HEK293 (cell line): ENCODE measurements around the gene RANBP1.

Experiments used
- EGR2 ChIP-seq: fragments of 450-650 bp; formaldehyde crosslinking; IDR thresholded peaks from 2 replicates; pipeline ENCODE4 v1.5.1; 2016; ENCODE audit warnings: low read depth, missing biosample characterization, missing genetic modification characterization
- GLIS2 ChIP-seq: fragments of 450-650 bp; formaldehyde crosslinking; IDR thresholded peaks from 2 replicates; pipeline ENCODE4 v1.5.1; 2016; ENCODE audit warnings: missing biosample characterization, missing genetic modification characterization
- HIC1 ChIP-seq: fragments of 450-650 bp; formaldehyde crosslinking; IDR thresholded peaks from 2 replicates; pipeline ENCODE4 v1.5.1; 2016; ENCODE audit warnings: missing biosample characterization, missing genetic modification characterization
- IKZF3 ChIP-seq: fragments of 450-650 bp; IDR thresholded peaks from 2 replicates; pipeline ENCODE4 v1.5.0; 2018; ENCODE audit warnings: missing biosample characterization, mild to moderate bottlenecking, missing genetic modification characterization, moderate library complexity
- KLF1 ChIP-seq: fragments of 450-650 bp; formaldehyde crosslinking; IDR thresholded peaks from 2 replicates; pipeline ENCODE4 v1.5.1; 2016; ENCODE audit warnings: missing biosample characterization, missing genetic modification characterization
- PRDM10 ChIP-seq: fragments of 450-650 bp; formaldehyde crosslinking; IDR thresholded peaks from 2 replicates; pipeline ENCODE4 v1.5.1; 2016; ENCODE audit warnings: missing biosample characterization, missing genetic modification characterization
- ZBTB17 ChIP-seq: fragments of 450-650 bp; formaldehyde crosslinking; IDR thresholded peaks from 2 replicates; pipeline ENCODE4 v1.5.1; 2016; ENCODE audit warnings: missing biosample characterization, missing genetic modification characterization
- ZBTB26 ChIP-seq: fragments of 450-650 bp; formaldehyde crosslinking; optimal IDR thresholded peaks from 2 replicates; pipeline ENCODE3; 2016; ENCODE audit warnings: missing biosample characterization, mild to moderate bottlenecking, missing genetic modification characterization
- ZFP3 ChIP-seq: fragments of 450-650 bp; formaldehyde crosslinking; IDR thresholded peaks from 2 replicates; pipeline ENCODE4 v1.5.1; 2016; ENCODE audit warnings: low read depth, missing biosample characterization, missing genetic modification characterization
- ZNF18 ChIP-seq: fragments of 450-650 bp; formaldehyde crosslinking; IDR thresholded peaks from 2 replicates; pipeline ENCODE4 v1.5.1; 2016; ENCODE audit warnings: missing biosample characterization, missing genetic modification characterization
- ZNF248 ChIP-seq: fragments of 450-650 bp; formaldehyde crosslinking; IDR thresholded peaks from 2 replicates; pipeline ENCODE4 v1.5.1; 2017; ENCODE audit warnings: missing biosample characterization, missing genetic modification characterization
- ZNF324 ChIP-seq: fragments of 450-650 bp; formaldehyde crosslinking; IDR thresholded peaks from 2 replicates; pipeline ENCODE4 v1.5.1; 2016; ENCODE audit warnings: missing biosample characterization, missing genetic modification characterization
- ZNF654 ChIP-seq: fragments of 450-650 bp; formaldehyde crosslinking; IDR thresholded peaks from 2 replicates; pipeline ENCODE4 v1.5.1; 2016; ENCODE audit warnings: low read depth, missing biosample characterization, missing genetic modification characterization
- ZNF707 ChIP-seq: fragments of 450-650 bp; formaldehyde crosslinking; IDR thresholded peaks from 2 replicates; pipeline ENCODE4 v1.5.1; 2016; ENCODE audit warnings: missing biosample characterization, missing genetic modification characterization
- ZNF76 ChIP-seq: fragments of 450-650 bp; formaldehyde crosslinking; IDR thresholded peaks from 2 replicates; pipeline ENCODE4; 2016; ENCODE audit warnings: low read depth, missing biosample characterization, missing genetic modification characterization, borderline replicate concordance
- ZNF776 ChIP-seq: fragments of 450-650 bp; formaldehyde crosslinking; IDR thresholded peaks from 2 replicates; pipeline ENCODE4 v1.5.0; 2017; ENCODE audit warnings: missing biosample characterization, missing genetic modification characterization, borderline replicate concordance
- ZNF837 ChIP-seq: fragments of 450-650 bp; formaldehyde crosslinking; IDR thresholded peaks from 2 replicates; pipeline ENCODE4 v1.5.1; 2016; ENCODE audit warnings: missing biosample characterization, missing genetic modification characterization

Gene RANBP1

GRCh38 chr22:20141186-20142077, 25.5 kb downstream of the RANBP1 start (continued):
- TF ChIP-seq PRDM10 (tag by site-specific recombination) (no peak), ZNF76 (tag by site-specific recombination) (no peak), ZBTB26 (tag by site-specific recombination) (no peak), HIC1 (tag by site-specific recombination) (peak; percentile 28; the same call in 1 of the 2 replicates), ZNF324 (no peak), ZNF776 (no peak), ZNF707 (tag by site-specific recombination) (no peak), ZNF654 (no peak), GLIS2 (tag by site-specific recombination) (0 out of 2 replicates have a peak, but pooled peaks have one; percentile 36), IKZF3 (tag by site-specific recombination) (no peak), EGR2 (tag by site-specific recombination) (peak; percentile 66), KLF1 (tag by site-specific recombination) (no peak), ZNF837 (no peak), ZNF248 (tag by site-specific recombination) (no peak), ZBTB17 (no peak), ZNF18 (tag by site-specific recombination) (no peak), ZFP3 (tag by site-specific recombination) (no peak)
- TF ChIP-seq, all 188 proteins: peak for 5
